Measurements from ENCODE around the gene LETMD1.

The LETMD1 gene

DNA sequence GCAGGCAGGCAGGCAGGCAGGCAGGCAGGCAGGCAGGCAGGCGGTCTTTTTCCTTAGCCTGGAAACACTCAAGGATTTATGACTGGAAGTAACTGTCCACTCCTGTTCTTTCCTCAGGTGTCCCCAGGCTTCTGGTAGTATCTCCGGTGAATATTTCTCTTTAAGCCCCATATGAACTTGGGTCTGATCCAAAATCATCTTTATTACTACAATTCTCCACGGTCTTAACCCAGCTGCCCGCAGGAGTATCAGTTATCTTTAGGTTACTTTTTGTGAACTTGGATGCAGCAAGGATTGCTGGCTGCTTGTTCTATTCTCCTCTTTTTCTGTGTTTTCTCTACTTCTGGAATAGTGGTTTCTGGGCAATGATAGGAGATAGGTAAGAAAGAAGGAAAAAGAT, 32.0 kb downstream of the LETMD1 start:
- H3K27ac ChIP-seq: no peak overlapping the region
- TF ChIP-seq, protein P1, sequence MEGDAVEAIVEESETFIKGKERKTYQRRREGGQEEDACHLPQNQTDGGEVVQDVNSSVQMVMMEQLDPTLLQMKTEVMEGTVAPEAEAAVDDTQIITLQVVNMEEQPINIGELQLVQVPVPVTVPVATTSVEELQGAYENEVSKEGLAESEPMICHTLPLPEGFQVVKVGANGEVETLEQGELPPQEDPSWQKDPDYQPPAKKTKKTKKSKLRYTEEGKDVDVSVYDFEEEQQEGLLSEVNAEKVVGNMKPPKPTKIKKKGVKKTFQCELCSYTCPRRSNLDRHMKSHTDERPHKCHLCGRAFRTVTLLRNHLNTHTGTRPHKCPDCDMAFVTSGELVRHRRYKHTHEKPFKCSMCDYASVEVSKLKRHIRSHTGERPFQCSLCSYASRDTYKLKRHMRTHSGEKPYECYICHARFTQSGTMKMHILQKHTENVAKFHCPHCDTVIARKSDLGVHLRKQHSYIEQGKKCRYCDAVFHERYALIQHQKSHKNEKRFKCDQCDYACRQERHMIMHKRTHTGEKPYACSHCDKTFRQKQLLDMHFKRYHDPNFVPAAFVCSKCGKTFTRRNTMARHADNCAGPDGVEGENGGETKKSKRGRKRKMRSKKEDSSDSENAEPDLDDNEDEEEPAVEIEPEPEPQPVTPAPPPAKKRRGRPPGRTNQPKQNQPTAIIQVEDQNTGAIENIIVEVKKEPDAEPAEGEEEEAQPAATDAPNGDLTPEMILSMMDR (conservative IDR thresholded peaks at IDR 0.05): no peak
- TF ChIP-seq ZFX (IDR thresholded peaks at IDR 0.05): no peak

DNA sequence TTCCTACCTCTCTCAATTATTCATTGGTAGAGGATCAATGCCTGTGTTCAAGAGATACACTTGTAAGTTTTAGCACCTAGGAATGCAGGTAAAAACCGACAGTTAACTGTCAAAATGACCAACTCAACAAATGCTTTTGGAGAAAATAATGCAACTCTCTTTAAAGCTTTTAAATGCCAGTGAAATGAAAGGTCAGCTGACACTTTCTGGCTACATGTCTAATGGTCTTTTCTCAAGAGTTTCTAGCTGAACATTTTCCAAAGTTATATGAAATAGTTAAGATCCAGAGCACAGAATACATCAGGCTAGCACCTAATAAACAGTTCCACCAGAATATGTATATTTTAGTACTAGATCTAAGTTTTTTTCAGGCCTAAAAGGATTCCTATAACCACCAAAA, 33.3 kb downstream of the LETMD1 start:
- no peak overlapping the region for H3K27ac ChIP-seq
- TF ChIP-seq ZFX (IDR thresholded peaks at IDR 0.05): no peak
- TF ChIP-seq, protein P1 (conservative IDR thresholded peaks at IDR 0.05): no peak

DNA sequence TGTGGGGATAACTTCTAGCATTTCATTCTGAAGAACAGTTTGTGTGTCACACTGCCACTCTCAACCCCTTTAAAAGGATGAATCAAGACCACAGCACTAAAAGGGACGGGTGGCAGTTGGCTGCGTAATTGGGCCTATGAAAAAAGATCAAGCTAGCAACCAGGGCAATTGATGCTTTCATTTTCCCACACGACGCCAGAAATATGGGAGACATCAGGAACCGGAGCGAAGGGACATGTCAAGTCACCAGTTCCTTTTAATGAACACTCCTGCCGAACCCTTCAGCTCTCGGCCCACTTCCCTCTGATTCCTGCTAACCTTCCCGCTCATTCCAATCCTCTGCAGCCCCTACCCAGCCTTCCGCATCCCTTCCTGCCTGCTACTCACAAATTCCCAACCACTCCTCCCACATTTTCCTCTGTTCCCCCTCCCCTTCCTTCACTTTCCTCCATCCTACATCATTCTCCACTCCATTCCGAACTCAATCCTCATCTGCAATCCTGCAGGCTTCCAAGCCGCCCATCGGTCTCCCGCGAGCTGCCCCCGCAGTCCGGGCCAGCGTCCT, 34.5 kb downstream of the LETMD1 start:
- TF ChIP-seq, protein P1 (conservative IDR thresholded peaks at IDR 0.05): no peak
- TF ChIP-seq ZFX (IDR thresholded peaks at IDR 0.05): no peak
- peak overlapping the region; percentile 83 for H3K27ac ChIP-seq

DNA sequence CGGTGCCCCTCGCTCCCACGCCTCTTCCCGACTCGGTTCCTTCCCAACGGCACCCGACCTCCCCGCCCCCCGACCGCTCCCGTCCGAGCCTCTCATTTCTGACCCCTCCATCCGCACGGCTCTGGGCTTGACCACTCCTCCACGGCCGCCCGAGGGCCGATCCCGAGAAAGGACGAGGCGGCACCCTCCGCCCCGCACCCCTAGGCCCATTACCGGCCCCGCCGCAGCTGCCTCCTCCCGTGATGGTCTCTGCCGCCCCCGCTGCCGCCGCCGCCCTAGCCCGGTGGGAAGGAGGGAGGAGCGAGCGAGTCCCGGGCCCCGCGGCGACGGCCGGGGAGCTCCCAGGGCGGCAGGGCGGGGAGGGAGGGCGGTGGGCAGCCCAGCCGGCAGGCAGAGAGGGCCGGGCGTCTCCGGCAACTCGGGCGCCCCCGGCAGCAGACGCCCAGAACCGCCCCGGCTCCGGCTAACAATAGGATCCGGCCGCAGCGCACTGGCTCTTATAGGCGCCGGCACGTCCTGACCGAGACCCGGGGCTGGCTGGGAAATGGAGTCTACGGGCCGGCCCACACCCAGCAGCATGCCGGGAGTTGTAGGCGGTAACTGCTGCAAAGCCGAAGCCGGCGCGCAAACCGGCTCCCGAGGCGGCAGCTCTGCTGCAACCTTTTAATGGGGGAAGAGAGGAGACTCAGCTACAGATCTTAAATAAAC, 35.2 kb downstream of the LETMD1 start, which contains the start of gene CSRNP2:
Gene CSRNP2, minus strand, starts transcription at position 471 of the 708 bp plus-strand sequence. CDS start 7,035 bp downstream, outside the sequence.
- TF ChIP-seq, protein P1 (conservative IDR thresholded peaks at IDR 0.05): no peak; the same call in 1 of the 2 replicates
- TF ChIP-seq ZFX (IDR thresholded peaks at IDR 0.05): peak; percentile 83

DNA sequence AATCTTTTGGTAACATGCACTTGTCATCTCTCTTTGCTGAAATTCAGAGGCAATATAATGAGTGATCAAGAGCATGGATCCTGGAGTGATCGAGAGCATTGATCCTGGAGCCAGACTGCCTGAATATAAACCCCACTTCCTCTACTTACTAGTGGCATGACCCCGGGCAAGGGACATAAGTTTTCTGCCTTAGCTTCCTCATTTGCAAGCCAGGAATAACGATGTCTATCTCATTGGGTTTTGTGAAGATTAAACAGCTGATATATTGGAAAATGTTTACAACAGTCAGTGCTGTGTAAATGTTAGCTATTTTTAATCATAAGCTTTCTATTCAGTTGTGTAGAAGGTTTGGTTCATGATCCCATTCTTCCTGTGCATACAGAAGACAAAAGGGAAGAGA, 37.6 kb downstream of the LETMD1 start:
- TF ChIP-seq, protein P1 (conservative IDR thresholded peaks at IDR 0.05): no peak
- no peak for TF ChIP-seq ZFX (IDR thresholded peaks at IDR 0.05)
- H3K27ac ChIP-seq: no peak overlapping the region

More for the DNA sequence above, 35.2 kb downstream of the LETMD1 start, which contains the start of gene CSRNP2:
- peak within 1 kb of the TSS; percentile 83 for H3K27ac ChIP-seq

DNA sequence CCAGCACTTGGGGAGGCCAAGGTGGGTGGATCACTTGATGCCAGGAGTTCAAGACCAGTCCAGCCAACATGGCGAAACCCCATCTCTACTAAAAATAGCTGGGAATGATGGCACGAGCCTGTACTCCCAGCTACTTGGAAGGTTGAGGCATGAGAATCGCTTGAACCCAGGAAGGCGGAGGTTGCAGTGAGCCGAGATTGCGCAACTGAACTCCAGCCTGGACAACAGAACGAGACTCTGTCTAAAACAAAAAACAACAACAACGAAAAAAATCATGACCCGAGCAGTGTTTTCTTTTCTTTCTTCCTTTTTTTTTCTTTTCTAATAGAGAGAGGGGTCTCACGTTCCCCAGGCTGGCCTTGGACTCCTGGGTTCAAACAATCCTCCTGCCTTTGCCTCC, 38.8 kb downstream of the LETMD1 start:
- no peak overlapping the region for H3K27ac ChIP-seq

DNA sequence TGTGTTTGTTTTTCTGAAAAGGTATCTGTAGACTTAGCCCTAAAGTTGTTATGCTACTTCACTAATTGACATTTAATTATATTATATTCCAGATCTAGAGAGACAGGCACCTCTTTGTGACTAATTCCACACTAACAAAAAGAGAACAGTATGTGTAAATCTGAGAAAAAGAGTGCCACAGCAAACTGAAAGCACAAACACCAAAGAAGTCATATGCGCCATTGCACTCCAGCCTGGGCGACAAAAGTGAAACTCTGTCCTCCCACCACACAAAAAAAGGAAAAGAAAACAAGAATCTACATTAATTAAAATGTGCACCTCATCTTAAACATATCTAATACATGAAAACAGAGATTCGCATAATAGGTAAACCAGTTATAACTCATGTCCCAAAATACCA, 39.7 kb downstream of the LETMD1 start:
- no peak for TF ChIP-seq ZFX (IDR thresholded peaks at IDR 0.05)
- TF ChIP-seq, protein P1 (conservative IDR thresholded peaks at IDR 0.05): no peak
- H3K27ac ChIP-seq: no peak overlapping the region

More for the DNA sequence above, 38.8 kb downstream of the LETMD1 start:
- no peak for TF ChIP-seq ZFX (IDR thresholded peaks at IDR 0.05)
